GM06990 (cell line): ENCODE data around the gene NAV2.

Experiments used
- DNase-seq: peaks from one replicate; pipeline ENCODE4 v3.0.0-alpha.2; 2011; ENCODE audit not compliant: insufficient read length; ENCODE audit errors: extremely low read depth
- H3K27me3 ChIP-seq: replicated peaks from 2 replicates; pipeline ENCODE4 v1.6.0; 2011; ENCODE audit warnings: low read length; ENCODE audit not compliant: control insufficient read depth, insufficient read depth
- H3K36me3 ChIP-seq: 2 replicates; pipeline ENCODE4 v1.5.1; 2011; ENCODE audit warnings: low read length; ENCODE audit not compliant: control insufficient read depth, insufficient read depth
- H3K4me3 ChIP-seq: replicated peaks from 2 replicates; pipeline ENCODE4 v1.5.1; 2011; ENCODE audit warnings: low read depth, mild to moderate bottlenecking, control low read depth, low read length
- TF ChIP-seq, protein P1 (sequence below): IDR thresholded peaks from 2 replicates; pipeline ENCODE4 v1.5.1; 2011; ENCODE audit warnings: low read length, control low read depth, mild to moderate bottlenecking, inconsistent platforms; ENCODE audit not compliant: insufficient read depth, poor library complexity, severe bottlenecking

The NAV2 gene

DNA sequence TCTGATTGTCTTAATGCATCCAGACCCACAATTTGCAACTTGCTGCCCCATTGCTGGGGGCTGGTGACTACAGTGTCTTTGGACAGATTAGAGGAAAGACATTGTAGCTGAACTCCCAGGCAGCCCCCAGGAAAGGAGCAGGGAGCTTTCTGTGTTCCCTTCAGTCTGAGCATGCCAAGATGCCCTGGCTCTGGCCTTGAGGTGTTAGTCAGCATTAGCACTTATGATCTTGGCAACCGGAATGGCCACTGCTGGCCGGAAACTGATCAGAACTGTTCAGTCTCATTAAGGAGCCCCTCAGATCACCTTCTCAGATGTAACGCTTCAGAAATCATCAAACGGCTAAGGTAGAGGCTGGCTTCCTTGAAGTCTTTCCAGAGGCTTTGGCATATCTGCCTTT is 195.2 kb downstream of the NAV2 start:
- Histone ChIP-seq H3K27me3 (no peaks in the 10 kb centered on the region), H3K4me3 (no peak overlapping the region), H3K36me3 (no peaks in the 10 kb centered on the region)
- TF ChIP-seq, protein P1, sequence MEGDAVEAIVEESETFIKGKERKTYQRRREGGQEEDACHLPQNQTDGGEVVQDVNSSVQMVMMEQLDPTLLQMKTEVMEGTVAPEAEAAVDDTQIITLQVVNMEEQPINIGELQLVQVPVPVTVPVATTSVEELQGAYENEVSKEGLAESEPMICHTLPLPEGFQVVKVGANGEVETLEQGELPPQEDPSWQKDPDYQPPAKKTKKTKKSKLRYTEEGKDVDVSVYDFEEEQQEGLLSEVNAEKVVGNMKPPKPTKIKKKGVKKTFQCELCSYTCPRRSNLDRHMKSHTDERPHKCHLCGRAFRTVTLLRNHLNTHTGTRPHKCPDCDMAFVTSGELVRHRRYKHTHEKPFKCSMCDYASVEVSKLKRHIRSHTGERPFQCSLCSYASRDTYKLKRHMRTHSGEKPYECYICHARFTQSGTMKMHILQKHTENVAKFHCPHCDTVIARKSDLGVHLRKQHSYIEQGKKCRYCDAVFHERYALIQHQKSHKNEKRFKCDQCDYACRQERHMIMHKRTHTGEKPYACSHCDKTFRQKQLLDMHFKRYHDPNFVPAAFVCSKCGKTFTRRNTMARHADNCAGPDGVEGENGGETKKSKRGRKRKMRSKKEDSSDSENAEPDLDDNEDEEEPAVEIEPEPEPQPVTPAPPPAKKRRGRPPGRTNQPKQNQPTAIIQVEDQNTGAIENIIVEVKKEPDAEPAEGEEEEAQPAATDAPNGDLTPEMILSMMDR = no peak
- DNase-seq = no peak

DNA sequence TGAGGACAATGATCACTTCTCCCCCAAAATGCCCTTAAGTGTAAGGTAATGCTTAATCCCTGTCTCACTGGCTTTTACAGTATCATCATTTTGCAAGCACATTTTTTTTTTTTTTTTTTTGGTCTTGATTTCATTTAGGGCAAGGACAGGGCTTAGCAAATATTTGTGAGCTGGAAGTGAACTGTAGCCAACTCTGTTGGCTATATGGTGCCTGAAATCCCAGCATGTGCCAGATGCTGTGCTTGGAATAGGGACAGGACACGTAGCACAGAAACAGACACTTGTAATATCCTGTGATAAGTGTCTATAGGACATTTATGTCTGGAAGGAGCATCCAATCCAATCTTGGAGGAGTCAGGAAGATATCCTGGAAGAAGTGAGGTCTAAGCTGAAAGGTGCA is 198.3 kb downstream of the NAV2 start:
- no peaks in the 10 kb centered on the region; the same call in 1 of the 2 replicates for H3K27me3 ChIP-seq
- TF ChIP-seq, protein P1 = no peak
- H3K4me3 ChIP-seq = no peak overlapping the region
- DNase-seq = no peak
- H3K36me3 ChIP-seq = no peaks in the 10 kb centered on the region

DNA sequence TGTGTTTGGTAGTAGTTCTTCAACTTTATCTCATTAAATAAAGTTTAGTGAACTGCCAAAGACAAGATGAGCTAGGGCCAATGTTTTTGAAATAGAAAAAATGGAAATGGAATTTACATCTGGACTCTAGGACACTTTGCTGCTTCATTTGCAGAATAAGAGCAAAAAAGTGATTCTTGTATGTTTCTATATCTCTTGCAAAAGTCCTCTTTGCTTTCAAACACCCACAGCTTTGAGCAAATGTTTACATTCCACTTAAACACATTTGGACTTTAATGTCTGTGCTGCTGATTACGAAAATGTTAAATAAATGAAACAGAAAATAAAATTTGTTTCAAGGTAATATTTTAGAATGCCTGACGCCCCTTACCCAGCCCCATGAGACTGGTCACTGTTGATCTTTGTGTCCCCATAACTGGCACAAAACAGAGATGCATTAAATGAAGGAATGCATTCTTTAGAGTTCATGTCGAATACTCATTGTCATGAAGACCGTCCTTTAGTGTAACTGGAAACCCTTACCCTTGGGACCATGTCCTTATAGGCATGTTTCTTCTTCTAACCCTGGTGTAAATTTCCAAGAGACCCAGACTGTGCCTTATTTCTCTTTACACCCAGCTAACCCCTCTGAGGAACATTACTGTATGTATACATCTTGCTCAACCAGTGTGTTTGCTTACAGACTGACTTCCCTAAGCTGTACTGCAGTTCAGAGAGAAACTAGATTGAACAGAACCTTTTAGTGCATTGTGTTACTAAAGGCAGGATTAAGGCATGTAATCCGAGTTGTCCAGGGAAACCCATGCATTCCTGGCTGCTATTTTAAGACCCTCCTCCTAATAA is 199.7 kb downstream of the NAV2 start:
- H3K4me3 ChIP-seq = no peak overlapping the region
- no peaks in the 10 kb centered on the region; the same call in 1 of the 2 replicates for H3K27me3 ChIP-seq
- DNase-seq = no peak
- H3K36me3 ChIP-seq = no peaks in the 10 kb centered on the region
- TF ChIP-seq, protein P1 = no peak

DNA sequence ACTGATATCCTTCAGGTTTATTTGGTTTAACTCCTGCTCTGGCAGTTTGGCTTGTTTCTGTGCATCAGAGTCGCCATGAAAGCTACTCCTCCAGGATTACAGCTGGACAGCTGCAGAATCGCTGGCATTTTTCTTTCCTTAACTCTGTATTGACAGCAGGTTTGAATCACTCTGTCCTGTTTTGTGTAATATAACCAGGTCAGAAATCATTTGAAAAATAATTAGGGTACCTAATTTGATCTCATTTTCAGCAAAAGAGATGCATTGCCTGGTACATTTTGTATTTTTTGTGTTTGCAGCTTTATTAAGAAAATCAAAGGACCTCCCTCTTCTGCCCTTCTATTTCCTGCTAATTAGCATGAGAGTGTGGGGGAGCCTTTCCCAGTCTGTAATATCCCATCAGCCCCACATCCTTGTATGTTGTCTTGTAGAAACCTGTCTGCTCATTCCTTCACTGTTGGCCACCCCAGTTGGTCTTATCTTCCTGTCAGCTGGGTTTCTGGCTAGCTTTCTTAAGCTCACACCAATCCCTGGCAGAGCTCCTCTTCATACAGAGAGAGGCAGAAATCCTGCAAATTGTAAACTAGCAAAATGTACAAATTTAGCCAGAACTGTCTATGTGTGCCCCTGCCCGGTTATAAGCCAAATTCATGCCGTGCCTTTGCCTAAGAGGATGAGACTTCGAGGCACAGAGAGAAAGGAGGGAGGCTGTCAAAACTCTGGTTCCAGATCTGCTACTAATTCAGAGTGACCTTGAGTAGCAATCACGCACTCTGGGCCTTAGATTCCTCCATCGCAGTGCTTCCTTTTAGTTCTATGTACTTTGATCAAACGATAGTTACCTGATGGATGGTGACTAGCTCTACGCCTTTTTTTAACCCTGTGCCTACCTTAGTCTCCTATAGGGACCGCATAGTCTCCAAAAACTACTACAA is 200.6 kb downstream of the NAV2 start:
- Histone ChIP-seq H3K36me3 (no peaks in the 10 kb centered on the region), H3K4me3 (no peak overlapping the region), H3K27me3 (no peaks in the 10 kb centered on the region; the same call in 1 of the 2 replicates)
- TF ChIP-seq, protein P1 = no peak
- no peak for DNase-seq

DNA sequence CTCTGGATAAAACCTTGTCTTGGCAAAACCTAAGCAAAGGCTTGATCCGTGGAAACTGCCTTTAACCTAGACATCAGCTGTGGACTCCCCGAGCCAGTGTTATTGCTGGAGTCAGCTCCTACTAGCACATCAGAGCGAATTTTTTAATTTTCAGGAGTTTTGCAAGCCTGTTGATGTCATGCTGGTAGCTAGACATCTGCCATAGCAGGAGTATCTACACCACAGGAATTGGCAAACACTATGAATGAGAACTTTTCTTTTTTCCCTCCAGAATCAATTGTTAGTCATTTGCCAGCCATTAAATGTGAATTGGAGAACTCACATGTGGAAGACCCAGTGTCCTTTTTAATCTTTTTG is 201.2 kb downstream of the NAV2 start:
- TF ChIP-seq, protein P1 = no peak
- Histone ChIP-seq H3K4me3 (no peak overlapping the region), H3K27me3 (no peaks in the 10 kb centered on the region; the same call in 1 of the 2 replicates), H3K36me3 (no peaks in the 10 kb centered on the region)
- DNase-seq = no peak
